Left ventricle myocardium inferior (tissue), 1 donor: ENCODE data around the gene NEDD4. TPM values are rescaled to one million over a fixed set of nuclear protein-coding genes. Genes with fewer than 3 reads are reported as not detected.
A peak's percentile ranks its signal among the peaks of the same experiment; 100 is the strongest.

ENCODE experiments used
- DNase-seq: peaks from one replicate; pipeline ENCODE4 v3.0.0-alpha.2; 2020
- H3K27ac ChIP-seq: fragments of 200-600 bp; replicated peaks from 2 replicates; pipeline ENCODE4 v1.8.0; 2021
- H3K27me3 ChIP-seq: fragments of 200-600 bp; 2 replicates; pipeline ENCODE4 v1.8.0; 2021; ENCODE audit warnings: low read depth
- H3K36me3 ChIP-seq: fragments of 200-600 bp; 2 replicates; pipeline ENCODE4 v1.8.0; 2021
- H3K4me1 ChIP-seq: fragments of 200-600 bp; 2 replicates; pipeline ENCODE4 v1.8.0; 2021
- H3K4me3 ChIP-seq: fragments of 200-600 bp; 2 replicates; pipeline ENCODE4 v1.8.0; 2021; ENCODE audit warnings: mild to moderate bottlenecking, moderate library complexity
- H3K9me3 ChIP-seq: fragments of 200-600 bp; replicated peaks from 2 replicates; pipeline ENCODE4 v1.8.0; 2021
- CTCF ChIP-seq: fragments of 200-600 bp; IDR thresholded peaks from 2 replicates; pipeline ENCODE4 v1.8.0; 2021; ENCODE audit warnings: antibody characterized with exemption, mild to moderate bottlenecking, borderline replicate concordance
- intact Hi-C: fragments of 100-400 bp; cut with micrococcal nuclease; formaldehyde crosslinking; loops from one replicate; pipeline ENCODE4 v1.11.0; 2022
- total RNA-seq: library from RNA; stranded (reverse); fragmentation: NEBNext Ultra II Directional; extraction: Animal tissue kit (Norgen Biotek cat#: 25700); gene quantifications from one replicate; pipeline ENCODE4 v1.2.1, GENCODE V29; 2021
- donor health status: DM: no; HTN: yes; CAD: no; lungs with severe emphysema.

NEDD4 gene
- total RNA-seq, 1 donor from 2014 or later: 8.1 TPM

- TF ChIP-seq CTCF: peak; percentile 85
- Histone ChIP-seq H3K4me1 (peaks cover 34% of the 10 kb centered on the region), H3K27me3 (no peaks in the 10 kb centered on the region), H3K27ac (peak overlapping the region; percentile 86), H3K9me3 (no peaks in the 10 kb centered on the region), H3K36me3 (no peaks in the 10 kb centered on the region), H3K4me3 (peak overlapping the region; percentile 30)
- peak; percentile 41 for DNase-seq
- intact Hi-C loops: no loop called here
These were observed 95.7 kb downstream of the NEDD4 start for GRCh38 chr15:55897560-55898336.

- intact Hi-C loops: no loop called here
- TF ChIP-seq CTCF: no peak
- peak overlapping the region; percentile 43 for H3K4me3 ChIP-seq
- no peaks in the 10 kb centered on the region for H3K36me3 ChIP-seq
- H3K27ac ChIP-seq: peak overlapping the region; percentile 59
- DNase-seq: no peak
- H3K9me3 ChIP-seq: no peaks in the 10 kb centered on the region
- no peaks in the 10 kb centered on the region for H3K27me3 ChIP-seq
- peaks cover 34% of the 10 kb centered on the region for H3K4me1 ChIP-seq
These were observed 98.9 kb downstream of the NEDD4 start for GRCh38 chr15:55894399-55894965.

GRCh38 chr15:55893852-55894251, 99.6 kb downstream of the NEDD4 start:
- DNase-seq: no peak
- TF ChIP-seq CTCF: no peak
- no peaks in the 10 kb centered on the region for H3K36me3 ChIP-seq
- H3K4me3 ChIP-seq: peak overlapping the region; percentile 43
- intact Hi-C loops: no loop called here
- H3K27me3 ChIP-seq: no peaks in the 10 kb centered on the region
- H3K4me1 ChIP-seq: peaks cover 34% of the 10 kb centered on the region
- peak overlapping the region; percentile 59 for H3K27ac ChIP-seq
- H3K9me3 ChIP-seq: peaks cover 5% of the 10 kb centered on the region

- TF ChIP-seq CTCF: no peak
- intact Hi-C loops: no loop called here
- no peak overlapping the region for H3K27ac ChIP-seq
- H3K4me1 ChIP-seq: peaks cover 23% of the 10 kb centered on the region
- H3K27me3 ChIP-seq: no peaks in the 10 kb centered on the region
- H3K4me3 ChIP-seq: no peak overlapping the region
- DNase-seq: no peak
- H3K9me3 ChIP-seq: peaks cover 30% of the 10 kb centered on the region
- no peaks in the 10 kb centered on the region for H3K36me3 ChIP-seq
These were observed 102.2 kb downstream of the NEDD4 start for GRCh38 chr15:55891196-55891595.

GRCh38 chr15:55884223-55884622, 109.2 kb downstream of the NEDD4 start:
- no peak for DNase-seq
- no peaks in the 10 kb centered on the region for H3K36me3 ChIP-seq
- no peak overlapping the region for H3K4me3 ChIP-seq
- H3K9me3 ChIP-seq: peaks cover 38% of the 10 kb centered on the region
- H3K27me3 ChIP-seq: no peaks in the 10 kb centered on the region
- intact Hi-C loops: no loop called here
- peak overlapping the region; percentile 17 for H3K27ac ChIP-seq
- no peak for TF ChIP-seq CTCF
- peaks cover 17% of the 10 kb centered on the region for H3K4me1 ChIP-seq
